Measurements from ENCODE around the gene KHK. TPM values are rescaled to one million over a fixed set of nuclear protein-coding genes. Genes with fewer than 3 reads are reported as not detected.

KHK gene
- total and polyA plus RNA-seq, 2 of the 8 experiments (the other 6 are each of a cell fraction or from before 2014, with no cell fraction given): 11.0 to 17.7 TPM

DNA sequence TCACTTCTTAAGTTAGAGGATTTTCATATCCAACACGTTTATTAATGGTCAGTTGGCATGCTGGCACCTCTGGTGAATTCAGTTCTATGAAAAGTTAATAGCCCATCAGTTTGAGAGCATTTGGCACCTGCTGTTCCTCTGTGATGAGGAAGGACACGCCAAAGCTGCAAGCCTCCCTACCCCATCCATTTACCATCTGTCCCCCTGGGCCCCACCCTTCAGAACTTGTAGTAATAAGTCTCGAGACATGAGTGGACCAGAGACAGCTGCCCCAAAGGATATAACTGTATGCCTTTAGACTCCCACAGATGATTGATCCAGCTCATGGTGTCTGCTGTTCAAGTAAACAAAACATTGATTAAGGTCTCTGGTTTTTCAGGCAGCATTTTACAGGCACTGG is 21.4 kb upstream of the KHK start:
- Histone ChIP-seq H3K4me2 (ENCODE audit: insufficient read depth in 1 of 2, low read depth in 2 of 2, low read length in 2 of 2) (no peak overlapping the region), H3K9me3 (ENCODE audit: insufficient read depth in 2 of 2, low read depth in 1 of 2, low read length in 1 of 2) (no peaks in the 10 kb centered on the region), H2BK5ac (ENCODE audit: low read depth, low read length) (no peak overlapping the region), H3K9ac (replicated peaks in 1 of 4; ENCODE audit: extremely low read depth in 1 of 4, low read depth in 3 of 4, low read length in 3 of 4) (no peak overlapping the region), H3K79me2 (ENCODE audit: control insufficient read depth in 1 of 2, insufficient read depth in 2 of 2, low read length in 2 of 2) (peaks cover 0 to 1% of the 10 kb centered on the region in 2 experiments; a peak in 2 of 4 replicates), H3K18ac (ENCODE audit: extremely low read depth, low read length) (no peak overlapping the region), H2BK120ac (replicated peaks; ENCODE audit: low read depth, low read length) (no peak overlapping the region), H3K14ac (ENCODE audit: insufficient read length) (no peak overlapping the region), H3K56ac (replicated peaks; ENCODE audit: insufficient read length, low read depth, low read length) (no peak overlapping the region), H2AK5ac (ENCODE audit: low read depth, low read length) (no peak overlapping the region), H4K20me1 (replicated peaks in 1 of 2; ENCODE audit: control insufficient read depth in 1 of 2, insufficient read depth in 2 of 2, low read length in 2 of 2) (peaks cover 5 to 8% of the 10 kb centered on the region in 2 experiments), H3K23ac (ENCODE audit: insufficient read length) (no peak overlapping the region), H3K4me3 (ENCODE audit: extremely low read depth in 1 of 4, insufficient read depth in 2 of 4, low read depth in 3 of 4, low read length in 4 of 4) (no peak overlapping the region), H3K23me2 (ENCODE audit: low read depth, low read length) (no peaks in the 10 kb centered on the region), H4K8ac (ENCODE audit: extremely low read depth, insufficient read depth, low read length) (no peak overlapping the region), H2AFZ (ENCODE audit: low read length) (no peak overlapping the region), H2BK12ac (ENCODE audit: low read depth, low read length) (no peak overlapping the region), H3K36me3 (ENCODE audit: control insufficient read depth in 2 of 4, insufficient read depth in 4 of 4, low read length in 3 of 4) (peaks cover 12 to 51% (median 18%) of the 10 kb centered on the region in 4 experiments; a peak in 7 of 8 replicates), H3K79me1 (ENCODE audit: low read depth, low read length) (peaks cover 9% of the 10 kb centered on the region; the same call in 1 of the 2 replicates), H4K5ac (ENCODE audit: insufficient read length, low read depth, low read length) (no peak overlapping the region), H3K27me3 (replicated peaks in 1 of 4; ENCODE audit: control insufficient read depth in 3 of 4, extremely low read depth in 1 of 4, insufficient read depth in 3 of 4, low read length in 3 of 4) (no peaks in the 10 kb centered on the region), H3K4me1 (replicated peaks in 1 of 4; ENCODE audit: control insufficient read depth in 3 of 4, insufficient read depth in 4 of 4, low read length in 3 of 4) (no peaks in the 10 kb centered on the region), H3K4ac (replicated peaks; ENCODE audit: insufficient read length, low read depth, low read length) (no peak overlapping the region), H3K27ac (ENCODE audit: low read depth, low read length) (no peak overlapping the region), H2BK20ac (ENCODE audit: low read length) (no peak overlapping the region), H2BK15ac (ENCODE audit: low read length) (no peak overlapping the region), H4K91ac (replicated peaks; ENCODE audit: insufficient read length, low read length) (no peak overlapping the region)
- DNase-seq (ENCODE audit: low read depth in 1 of 2, low spot score in 2 of 2): no peak
- WGBS, 2 experiments (ENCODE audit: extremely low coverage in 1 of 2, insufficient coverage in 1 of 2, insufficient read length in 1 of 2, insufficient replicate concordance in 2 of 2, low coverage in 1 of 2, low lambda C conversion rate in 2 of 2, missing lambda C conversion rate in 1 of 2): 90% methylated on average over 3 of the region's 3 CpGs; no CpG with 5 or more reads in 1 of the 2 experiments
- ChIA-PET CTCF (ENCODE audit: partially characterized antibody) (interaction anchor here (1.4 to 1.8 kb wide), 2 partner anchors 12 to 33 kb away, joined by 3 to 5 read pairs; no protein-coding TSS in a partner anchor), POLR2A (ENCODE audit: partially characterized antibody) (interaction anchor here (0.7 to 19.3 kb wide), 6 partner anchors 2 to 82 kb away, joined by 3 to 441 read pairs (median 10); partner anchors contain the start of genes AGBL5, KHK and OST4)
- no peak for FAIRE-seq
